ENCODE measurements around the gene FAM200A.

Gene FAM200A

GRCh38 chr7:99499721-99500636 is 51.9 kb downstream of the FAM200A start, which contains the start of gene ZNF394:
Gene ZNF394, minus strand, starts transcription at chr7:99500281. Its CDS starts 188 bp downstream, at chr7:99500093.
- Mint-ChIP-seq H3K9me3 (peaks cover 4% of the 10 kb centered on the region), H3K27me3 (no peaks in the 10 kb centered on the region), H3K4me1 (peaks cover 32% of the 10 kb centered on the region), H3K27ac (peak within 1 kb of the TSS; percentile 100), H3K36me3 (ENCODE audit: low read depth) (peaks cover 32% of the 10 kb centered on the region), H3K4me3 (peak within 1 kb of the TSS; percentile 100)
- peak; percentile 90 for DNase-seq
- peak; percentile 60 for ATAC-seq

GRCh38 chr7:99499371-99499720 is 52.6 kb downstream of the FAM200A start:
- peaks cover 30% of the 10 kb centered on the region for H3K4me1 Mint-ChIP-seq
- peaks cover 38% of the 10 kb centered on the region for H3K36me3 Mint-ChIP-seq (ENCODE audit: low read depth)
- ATAC-seq, result no peak
- H3K4me3 Mint-ChIP-seq, result peak overlapping the region; percentile 100
- peak overlapping the region; percentile 100 for H3K27ac Mint-ChIP-seq
- no peaks in the 10 kb centered on the region for H3K27me3 Mint-ChIP-seq
- DNase-seq, result no peak
- peaks cover 5% of the 10 kb centered on the region for H3K9me3 Mint-ChIP-seq

GRCh38 chr7:99498546-99498944 is 53.4 kb downstream of the FAM200A start:
- Mint-ChIP-seq H3K27me3 (no peaks in the 10 kb centered on the region), H3K4me3 (peak overlapping the region; percentile 100), H3K9me3 (peaks cover 13% of the 10 kb centered on the region), H3K4me1 (peaks cover 30% of the 10 kb centered on the region), H3K27ac (peak overlapping the region; percentile 80), H3K36me3 (ENCODE audit: low read depth) (peaks cover 46% of the 10 kb centered on the region)
- DNase-seq, result no peak
- ATAC-seq, result no peak

- H3K4me3 Mint-ChIP-seq, result peak overlapping the region; percentile 100
- no peaks in the 10 kb centered on the region for H3K27me3 Mint-ChIP-seq
- DNase-seq (no peak), ATAC-seq (no peak)
- H3K36me3 Mint-ChIP-seq (ENCODE audit: low read depth), result peaks cover 52% of the 10 kb centered on the region
- peaks cover 28% of the 10 kb centered on the region for H3K4me1 Mint-ChIP-seq
- H3K9me3 Mint-ChIP-seq, result peaks cover 17% of the 10 kb centered on the region
- H3K27ac Mint-ChIP-seq, result peak overlapping the region; percentile 73
Observed at GRCh38 chr7:99497766-99498545, 54.0 kb downstream of the FAM200A start.

Measured in activated naive CD8-positive, alpha-beta T cell treated with anti-CD3 and anti-CD28 coated beads, Interleukin-2, amount 50 U/mL, for 24 hours (primary cell).